ENCODE data around the gene PRXL2B.
A peak's percentile ranks its signal among the peaks of the same experiment; 100 is the strongest.

DNA sequence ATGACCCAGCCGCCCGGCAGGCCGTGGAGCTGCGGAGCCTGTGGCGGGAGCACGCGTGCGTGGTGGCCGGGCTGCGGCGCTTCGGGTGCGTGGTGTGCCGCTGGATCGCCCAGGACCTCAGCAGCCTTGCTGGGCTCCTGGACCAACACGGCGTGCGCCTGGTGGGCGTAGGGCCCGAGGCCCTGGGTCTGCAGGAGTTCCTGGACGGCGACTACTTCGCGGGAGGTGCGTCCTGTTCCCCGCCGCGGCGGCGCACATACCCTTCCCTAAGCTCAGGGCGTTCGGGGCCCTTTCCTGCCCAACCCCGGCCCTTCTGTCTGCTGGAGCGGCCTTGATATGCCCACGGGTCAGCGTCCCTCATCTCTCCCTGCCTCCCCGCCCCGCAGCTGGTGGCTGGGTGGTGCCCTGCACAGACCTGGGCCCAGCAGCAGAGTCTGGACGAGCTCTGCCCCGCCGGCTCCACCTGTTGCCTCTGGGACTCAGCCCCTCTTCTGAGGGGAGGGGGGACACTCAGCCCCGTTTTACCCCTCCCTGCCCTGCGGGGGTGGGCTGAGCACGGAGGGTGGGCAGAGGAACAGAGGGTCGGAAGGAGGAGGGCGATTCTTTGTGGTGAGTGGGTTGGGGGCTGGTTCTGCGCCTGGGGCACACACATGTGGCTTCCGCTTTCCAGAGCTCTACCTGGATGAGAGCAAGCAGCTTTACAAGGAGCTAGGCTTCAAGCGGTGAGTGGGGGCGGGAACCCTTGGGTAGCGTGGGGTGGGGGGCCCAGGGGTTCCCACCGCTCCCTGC, 688 bp downstream of the PRXL2B start:
- TF ChIP-seq CTCF (IDR thresholded peaks at IDR 0.05) = peak in 1 of 4 experiments; percentile 11
- TF ChIP-seq POLR2A (IDR thresholded peaks at IDR 0.05) = no peak
